SK-N-SH (cell line): ENCODE measurements around the gene ACADL. TPM values are rescaled to one million over a fixed set of nuclear protein-coding genes. Genes with fewer than 3 reads are reported as not detected.
"Not testable (repeated sequence)": the region's sequence is repeated elsewhere in the genome, so short reads cannot be mapped to it uniquely, and the experiment has no call there.

ENCODE experiments used
- CTCF ChIA-PET: fragments of 300-600, 350-600 bp; formaldehyde crosslinking; extraction: SDS; loops from one replicate; lab custom pipeline; 2021; lab: Yijun Ruan, JAX
- POLR2A ChIA-PET: fragments of 350-600 bp; sonication (Branson Sonifier 250); formaldehyde crosslinking; extraction: SDS; loops from one replicate; lab custom pipeline; 2020; ENCODE audit warnings: antibody characterized with exemption, inconsistent platforms; lab: Yijun Ruan, JAX
- DNase-seq: peaks from one replicate; pipeline ENCODE4 v3.0.0; 2012
- H2AFZ ChIP-seq: fragments of 200-600 bp; sonication (generic); 2 replicates; pipeline ENCODE4 v1.8.1; 2016; ENCODE audit warnings: antibody characterized with exemption, mild to moderate bottlenecking, low read depth
- H3F3A ChIP-seq: fragments of 200-600 bp; sonication (generic); replicated peaks from 2 replicates; pipeline ENCODE3; 2016; ENCODE audit warnings: antibody characterized with exemption, mild to moderate bottlenecking; ENCODE audit not compliant: insufficient read depth
- H3K27ac ChIP-seq, 2 experiments: fragments of 200-500 bp in 1 of 2; fragments of 200-600 bp in 1 of 2; sonication (Bioruptor generic) in 1 of 2; sonication (generic), shearing (Covaris generic) in 1 of 2; 2 replicates each; pipeline versions ENCODE4 v1.5.1 to v1.6.1; 2014 to 2016; ENCODE audit warnings: low read depth in 2 of 2, inconsistent platforms in 1 of 2, low read length in 1 of 2, mild to moderate bottlenecking in 1 of 2, mixed read lengths in 1 of 2
- H3K27me3 ChIP-seq: fragments of 200-600 bp; sonication (generic), shearing (Covaris generic); 2 replicates; pipeline ENCODE4 v1.6.1; 2016; ENCODE audit warnings: mixed run types; ENCODE audit not compliant: insufficient read depth
- H3K36me3 ChIP-seq, 2 experiments: fragments of 200-500 bp in 1 of 2; fragments of 200-600 bp in 1 of 2; sonication (Bioruptor generic) in 1 of 2; sonication (generic) in 1 of 2; replicated peaks in 1 of 2; 2 replicates each; pipeline versions ENCODE3 to v1.5.1; 2014 to 2016; ENCODE audit warnings: low read length in 1 of 2, mild to moderate bottlenecking in 1 of 2; ENCODE audit not compliant: insufficient read depth in 2 of 2, control insufficient read depth in 1 of 2
- H3K4me1 ChIP-seq, 2 experiments: fragments of 200-500 bp in 1 of 2; fragments of 200-600 bp in 1 of 2; sonication (Bioruptor generic) in 1 of 2; sonication (generic), shearing (Covaris generic) in 1 of 2; 2 replicates each; pipeline versions ENCODE4 v1.5.1 to v1.6.1; 2014 to 2016; ENCODE audit warnings: low read depth in 1 of 2, low read length in 1 of 2, mixed run types in 1 of 2; ENCODE audit not compliant: insufficient read depth in 2 of 2, control insufficient read depth in 1 of 2
- H3K4me2 ChIP-seq: fragments of 200-600 bp; sonication (generic), shearing (Covaris generic); 2 replicates; pipeline ENCODE4 v1.6.1; 2017; ENCODE audit warnings: mixed run types
- H3K4me3 ChIP-seq, 2 experiments: fragments of 200-500 bp in 1 of 2; fragments of 200-600 bp in 1 of 2; sonication (Bioruptor generic) in 1 of 2; sonication (generic), shearing (Covaris generic) in 1 of 2; 2 replicates each; pipeline versions ENCODE4 v1.5.1 to v1.8.1; 2014 to 2016; ENCODE audit warnings: low read depth in 2 of 2, inconsistent platforms in 1 of 2, low read length in 1 of 2, mild to moderate bottlenecking in 1 of 2, mixed read lengths in 1 of 2, moderate library complexity in 1 of 2
- H3K79me2 ChIP-seq: fragments of 200-600 bp; sonication (generic); 2 replicates; pipeline ENCODE4 v1.8.1; 2017; ENCODE audit warnings: mild to moderate bottlenecking; ENCODE audit not compliant: insufficient read depth
- H3K9ac ChIP-seq: fragments of 200-600 bp; sonication (generic); 2 replicates; pipeline ENCODE4 v1.6.1; 2017; ENCODE audit warnings: mixed run types
- H3K9me2 ChIP-seq: fragments of 200-600 bp; sonication (generic); 2 replicates; pipeline ENCODE4 v1.6.1; 2017; ENCODE audit warnings: mixed run types
- H3K9me3 ChIP-seq: fragments of 200-600 bp; sonication (generic); 2 replicates; pipeline ENCODE4 v1.6.1; 2017; ENCODE audit warnings: mixed run types, mild to moderate bottlenecking, moderate library complexity
- H4K20me1 ChIP-seq: fragments of 200-600 bp; sonication (generic); 2 replicates; pipeline ENCODE4 v1.6.1; 2017; ENCODE audit warnings: mild to moderate bottlenecking, mixed run types; ENCODE audit not compliant: insufficient read depth
- CTCF ChIP-seq: fragments of 200-600 bp; sonication (generic); IDR thresholded peaks from 2 replicates; pipeline ENCODE4 v1.6.1; 2017; ENCODE audit warnings: antibody characterized with exemption, mild to moderate bottlenecking, moderate library complexity
- ELF1 ChIP-seq: IDR thresholded peaks from 2 replicates; pipeline ENCODE4 v1.4.0; 2012
- EZH2phosphoT487 ChIP-seq: fragments of 200-600 bp; sonication (generic); IDR thresholded peaks from 2 replicates; pipeline ENCODE4 v1.6.1; 2017; ENCODE audit warnings: low read depth, mixed run types, mild to moderate bottlenecking, antibody characterized with exemption, moderate library complexity, borderline replicate concordance
- FOSL2 ChIP-seq: IDR thresholded peaks from 2 replicates; pipeline ENCODE4 v1.4.0; 2012; ENCODE audit warnings: low read depth, mild to moderate bottlenecking, moderate library complexity, borderline replicate concordance
- FOXJ3 ChIP-seq: sonication (generic); formaldehyde crosslinking; IDR thresholded peaks from 2 replicates; pipeline ENCODE4 v1.5.1; 2020; ENCODE audit warnings: mild to moderate bottlenecking, missing genetic modification reagents
- FOXM1 ChIP-seq: IDR thresholded peaks from 2 replicates; pipeline ENCODE4 v1.4.0; 2012; ENCODE audit warnings: low read depth, mild to moderate bottlenecking
- JUND ChIP-seq: IDR thresholded peaks from 2 replicates; pipeline ENCODE4 v1.4.0; 2012
- MEF2A ChIP-seq: IDR thresholded peaks from 2 replicates; pipeline ENCODE4 v1.4.0; 2012; ENCODE audit warnings: low read depth, borderline replicate concordance
- NFIC ChIP-seq: IDR thresholded peaks from 2 replicates; pipeline ENCODE4 v1.4.0; 2012; ENCODE audit warnings: borderline replicate concordance
- NRF1 ChIP-seq: IDR thresholded peaks from 2 replicates; pipeline ENCODE4 v1.6.1; 2012; ENCODE audit warnings: low read depth, mild to moderate bottlenecking, low read length
- RAD21 ChIP-seq: IDR thresholded peaks from 2 replicates; pipeline ENCODE4 v1.6.1; 2012; ENCODE audit warnings: mild to moderate bottlenecking, low read length
- RFX5 ChIP-seq: IDR thresholded peaks from 2 replicates; pipeline ENCODE4 v1.6.1; 2012; ENCODE audit warnings: mild to moderate bottlenecking, improper control_type of control experiment, low read length
- SIN3A ChIP-seq: IDR thresholded peaks from 2 replicates; pipeline ENCODE4 v1.6.1; 2012; ENCODE audit warnings: low read depth, mild to moderate bottlenecking, low read length, moderate library complexity, borderline replicate concordance
- SMC3 ChIP-seq: IDR thresholded peaks from 2 replicates; pipeline ENCODE4 v1.6.1; 2012; ENCODE audit warnings: low read depth, low read length, improper control_type of control experiment
- USF1 ChIP-seq: IDR thresholded peaks from 2 replicates; pipeline ENCODE4 v1.4.0; 2012; ENCODE audit warnings: low read depth, borderline replicate concordance
- WGBS: methylation state at CpG from one replicate; pipeline ENCODE4 v1.1.6; 2017; ENCODE audit warnings: low lambda C conversion rate; 5-methylcytosine and 5-hydroxymethylcytosine counted together
- polyA plus RNA-seq, 3 experiments: library from polyadenylated mRNA; depleted of rRNA; stranded (reverse); fragments of >200 nt; gene quantifications; 2 replicates each; pipeline ENCODE4 v1.2.3, GENCODE V29; 2012
- TF ChIP-seq, protein P1 (sequence below): IDR thresholded peaks from 2 replicates; pipeline ENCODE4 v1.4.0; 2012; ENCODE audit warnings: low read depth, borderline replicate concordance
- TF ChIP-seq, protein P2 (sequence below): fragments of 150-350 bp; IDR thresholded peaks from 2 replicates; pipeline ENCODE4 v1.6.1; 2017; ENCODE audit warnings: antibody characterized with exemption, low read length, low read depth, borderline replicate concordance

The ACADL gene
- polyA plus RNA-seq, 1 of the 3 experiments (the other 2 are of a cell fraction) = not detected

- Histone ChIP-seq H3K27ac (0 out of 4 replicates have a peak overlapping the region, but pooled peaks of 1 of the 2 experiments have one; percentile 6), H4K20me1 (no peaks in the 10 kb centered on the region), H3K4me1 (no peaks in the 10 kb centered on the region; a peak in 1 of 4 replicates), H3K4me2 (no peak overlapping the region), H2AFZ (no peak overlapping the region), H3K36me3 (no peaks in the 10 kb centered on the region), H3K9me2 (no peaks in the 10 kb centered on the region; the same call in 1 of the 2 replicates), H3K79me2 (no peaks in the 10 kb centered on the region), H3K9ac (no peak overlapping the region), H3K9me3 (no peaks in the 10 kb centered on the region), H3K27me3 (no peaks in the 10 kb centered on the region), H3F3A (no peaks in the 10 kb centered on the region), H3K4me3 (no peak overlapping the region)
- ChIA-PET CTCF (interaction anchor here (0.7 to 1.7 kb wide), 3 partner anchors 8 to 210 kb away, joined by 4 to 5 read pairs (median 5); no protein-coding TSS in a partner anchor), POLR2A (no interaction called here)
- TF ChIP-seq NFIC (no peak), SIN3A (no peak), FOXJ3 (no peak), CTCF (no peak), RAD21 (no peak), MEF2A (no peak), JUND (no peak), EZH2phosphoT487 (no peak), SMC3 (no peak), FOSL2 (no peak), FOXM1 (no peak), ELF1 (no peak), NRF1 (no peak), USF1 (no peak), RFX5 (no peak)
- TF ChIP-seq, protein P1, sequence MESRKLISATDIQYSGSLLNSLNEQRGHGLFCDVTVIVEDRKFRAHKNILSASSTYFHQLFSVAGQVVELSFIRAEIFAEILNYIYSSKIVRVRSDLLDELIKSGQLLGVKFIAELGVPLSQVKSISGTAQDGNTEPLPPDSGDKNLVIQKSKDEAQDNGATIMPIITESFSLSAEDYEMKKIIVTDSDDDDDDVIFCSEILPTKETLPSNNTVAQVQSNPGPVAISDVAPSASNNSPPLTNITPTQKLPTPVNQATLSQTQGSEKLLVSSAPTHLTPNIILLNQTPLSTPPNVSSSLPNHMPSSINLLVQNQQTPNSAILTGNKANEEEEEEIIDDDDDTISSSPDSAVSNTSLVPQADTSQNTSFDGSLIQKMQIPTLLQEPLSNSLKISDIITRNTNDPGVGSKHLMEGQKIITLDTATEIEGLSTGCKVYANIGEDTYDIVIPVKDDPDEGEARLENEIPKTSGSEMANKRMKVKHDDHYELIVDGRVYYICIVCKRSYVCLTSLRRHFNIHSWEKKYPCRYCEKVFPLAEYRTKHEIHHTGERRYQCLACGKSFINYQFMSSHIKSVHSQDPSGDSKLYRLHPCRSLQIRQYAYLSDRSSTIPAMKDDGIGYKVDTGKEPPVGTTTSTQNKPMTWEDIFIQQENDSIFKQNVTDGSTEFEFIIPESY = no peak
- TF ChIP-seq, protein P2, sequence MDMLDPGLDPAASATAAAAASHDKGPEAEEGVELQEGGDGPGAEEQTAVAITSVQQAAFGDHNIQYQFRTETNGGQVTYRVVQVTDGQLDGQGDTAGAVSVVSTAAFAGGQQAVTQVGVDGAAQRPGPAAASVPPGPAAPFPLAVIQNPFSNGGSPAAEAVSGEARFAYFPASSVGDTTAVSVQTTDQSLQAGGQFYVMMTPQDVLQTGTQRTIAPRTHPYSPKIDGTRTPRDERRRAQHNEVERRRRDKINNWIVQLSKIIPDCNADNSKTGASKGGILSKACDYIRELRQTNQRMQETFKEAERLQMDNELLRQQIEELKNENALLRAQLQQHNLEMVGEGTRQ = no peak
- DNase-seq = no peak
- WGBS = 78% methylated on average over 3 of the region's 3 CpGs
Observed at GRCh38 chr2:210188190-210188589, 37.1 kb downstream of the ACADL start.

- H3K36me3 ChIP-seq, H3K9me3 ChIP-seq, DNase-seq, H3K4me3 ChIP-seq, POLR2A ChIA-PET, H2AFZ ChIP-seq, H3K27ac ChIP-seq, H4K20me1 ChIP-seq, H3K4me2 ChIP-seq, H3K9me2 ChIP-seq, H3K79me2 ChIP-seq, H3F3A ChIP-seq, H3K27me3 ChIP-seq, H3K4me1 ChIP-seq, H3K9ac ChIP-seq: not testable (repeated sequence)
- 48% methylated on average over 1 of the region's 1 CpG for WGBS
- CTCF ChIA-PET = interaction anchor here (0.6 kb wide), 1 partner anchor 124 kb away, joined by 3 read pairs; no protein-coding TSS in a partner anchor
Observed at GRCh38 chr2:210183936-210184335, 41.3 kb downstream of the ACADL start.

GRCh38 chr2:210181606-210182088 is 43.6 kb downstream of the ACADL start:
- H3K9me2 ChIP-seq, H3K27ac ChIP-seq, H3F3A ChIP-seq, DNase-seq, H4K20me1 ChIP-seq, POLR2A ChIA-PET, H3K79me2 ChIP-seq, H3K4me3 ChIP-seq, H3K27me3 ChIP-seq, H3K4me2 ChIP-seq, H2AFZ ChIP-seq, H3K36me3 ChIP-seq, H3K9me3 ChIP-seq, H3K9ac ChIP-seq, H3K4me1 ChIP-seq: not testable (repeated sequence)
- 75% methylated on average over 6 of the region's 12 CpGs for WGBS
- CTCF ChIA-PET = interaction anchor here (1.1 kb wide), 1 partner anchor 13 kb away, joined by 6 read pairs; no protein-coding TSS in a partner anchor
